ENCODE results near the gene CATSPER3. TPM values are rescaled to one million over a fixed set of nuclear protein-coding genes. Genes with fewer than 3 reads are reported as not detected.

CATSPER3 gene
- total RNA-seq, 1 experiment from 2014 or later: 1.9 TPM

- ChIA-PET CTCF (no interaction called here), POLR2A (no interaction called here)
- no peak overlapping the region for H3K27ac Mint-ChIP-seq (ENCODE audit: low read depth, unreplicated experiment)
- no TSS peak for BruUV-seq (replicated peaks)
- intact Hi-C loops (cut with micrococcal nuclease): no loop called here
- no peak for TF ChIP-seq CTCF (IDR thresholded peaks at IDR 0.05; ENCODE audit: unreplicated experiment)
- peaks cover 7% of the 10 kb centered on the region for H3K36me3 Mint-ChIP-seq (ENCODE audit: insufficient read depth, unreplicated experiment)
- H3K4me3 Mint-ChIP-seq (ENCODE audit: unreplicated experiment): no peak overlapping the region
- H3K9me3 Mint-ChIP-seq (ENCODE audit: unreplicated experiment): no peaks in the 10 kb centered on the region
- H3K27me3 Mint-ChIP-seq (ENCODE audit: insufficient read depth, unreplicated experiment): no peaks in the 10 kb centered on the region
- DNase-seq (ENCODE audit: unreplicated experiment): no peak
- H3K4me1 Mint-ChIP-seq (ENCODE audit: insufficient read depth, unreplicated experiment): no peaks in the 10 kb centered on the region
Measured at GRCh38 chr5:135051872-135052271, 84.2 kb downstream of the CATSPER3 start.

- DNase-seq (ENCODE audit: unreplicated experiment): no peak
- CTCF ChIA-PET: interaction anchor here (0.8 to 0.9 kb wide), 2 partner anchors 57 to 138 kb away, joined by 4 to 7 read pairs; no protein-coding TSS in a partner anchor
- POLR2A ChIA-PET: no interaction called here
- no peak for TF ChIP-seq CTCF (IDR thresholded peaks at IDR 0.05; ENCODE audit: unreplicated experiment)
- intact Hi-C loops (cut with micrococcal nuclease): no loop called here
- Mint-ChIP-seq H3K4me1 (ENCODE audit: insufficient read depth, unreplicated experiment) (no peaks in the 10 kb centered on the region), H3K4me3 (ENCODE audit: unreplicated experiment) (no peak overlapping the region), H3K27me3 (ENCODE audit: insufficient read depth, unreplicated experiment) (no peaks in the 10 kb centered on the region), H3K36me3 (ENCODE audit: insufficient read depth, unreplicated experiment) (peaks cover 7% of the 10 kb centered on the region), H3K27ac (ENCODE audit: low read depth, unreplicated experiment) (no peak overlapping the region), H3K9me3 (ENCODE audit: unreplicated experiment) (no peaks in the 10 kb centered on the region)
- no TSS peak for BruUV-seq (replicated peaks)
Measured at GRCh38 chr5:135052511-135053145, 84.9 kb downstream of the CATSPER3 start.

GRCh38 chr5:135053278-135053677 is 85.6 kb downstream of the CATSPER3 start:
- DNase-seq (ENCODE audit: unreplicated experiment): no peak
- BruUV-seq (replicated peaks): no TSS peak
- Mint-ChIP-seq H3K36me3 (ENCODE audit: insufficient read depth, unreplicated experiment) (peaks cover 7% of the 10 kb centered on the region), H3K4me3 (ENCODE audit: unreplicated experiment) (no peak overlapping the region), H3K4me1 (ENCODE audit: insufficient read depth, unreplicated experiment) (no peaks in the 10 kb centered on the region), H3K27me3 (ENCODE audit: insufficient read depth, unreplicated experiment) (no peaks in the 10 kb centered on the region), H3K9me3 (ENCODE audit: unreplicated experiment) (no peaks in the 10 kb centered on the region), H3K27ac (ENCODE audit: low read depth, unreplicated experiment) (no peak overlapping the region)
- intact Hi-C loops (cut with micrococcal nuclease): no loop called here
- CTCF ChIA-PET: interaction anchor here (0.8 to 0.9 kb wide), 2 partner anchors 56 to 138 kb away, joined by 4 to 7 read pairs; no protein-coding TSS in a partner anchor
- POLR2A ChIA-PET: no interaction called here
- no peak for TF ChIP-seq CTCF (IDR thresholded peaks at IDR 0.05; ENCODE audit: unreplicated experiment)

- TF ChIP-seq CTCF (IDR thresholded peaks at IDR 0.05; ENCODE audit: unreplicated experiment): no peak
- ChIA-PET POLR2A (no interaction called here), CTCF (interaction anchor here (0.5 kb wide), 1 partner anchor 14 kb away, joined by 3 read pairs; no protein-coding TSS in a partner anchor)
- no TSS peak for BruUV-seq (replicated peaks)
- H3K27ac Mint-ChIP-seq (ENCODE audit: low read depth, unreplicated experiment): no peak overlapping the region
- H3K4me3 Mint-ChIP-seq (ENCODE audit: unreplicated experiment): no peak overlapping the region
- H3K36me3 Mint-ChIP-seq (ENCODE audit: insufficient read depth, unreplicated experiment): peaks cover 7% of the 10 kb centered on the region
- H3K4me1 Mint-ChIP-seq (ENCODE audit: insufficient read depth, unreplicated experiment): no peaks in the 10 kb centered on the region
- DNase-seq (ENCODE audit: unreplicated experiment): no peak
- intact Hi-C loops (cut with micrococcal nuclease): no loop called here
- H3K27me3 Mint-ChIP-seq (ENCODE audit: insufficient read depth, unreplicated experiment): no peaks in the 10 kb centered on the region
- no peaks in the 10 kb centered on the region for H3K9me3 Mint-ChIP-seq (ENCODE audit: unreplicated experiment)
Measured at GRCh38 chr5:135053989-135054388, 86.3 kb downstream of the CATSPER3 start.
